LNCAP (cell line): ENCODE results near the gene CDH4.

ENCODE experiments used
- CTCF ChIP-seq: fragments of 450-650 bp; IDR thresholded peaks from 2 replicates; pipeline ENCODE4 v1.5.1; 2017; ENCODE audit warnings: mild to moderate bottlenecking

Gene CDH4

GRCh38 chr20:61274326-61274725, 22.3 kb downstream of the CDH4 start:
- no peak for TF ChIP-seq CTCF

- no peak for TF ChIP-seq CTCF
Observed at GRCh38 chr20:61278296-61278695, 26.2 kb downstream of the CDH4 start.

- TF ChIP-seq CTCF = no peak
Observed at GRCh38 chr20:61279621-61280150, 27.6 kb downstream of the CDH4 start.

- no peak for TF ChIP-seq CTCF
Observed at GRCh38 chr20:61280217-61280980, 28.3 kb downstream of the CDH4 start.

GRCh38 chr20:61281286-61281795, 29.3 kb downstream of the CDH4 start:
- no peak for TF ChIP-seq CTCF

GRCh38 chr20:61284752-61285151, 32.7 kb downstream of the CDH4 start:
- no peak for TF ChIP-seq CTCF

- no peak for TF ChIP-seq CTCF
Observed at GRCh38 chr20:61285152-61285645, 33.1 kb downstream of the CDH4 start.
